B cell (primary cell): Measurements from ENCODE around the gene PRX.

ENCODE experiments used
- EZH2 ChIP-seq: IDR thresholded peaks from 2 replicates; pipeline ENCODE4 v1.6.1; 2012; ENCODE audit warnings: borderline replicate concordance, low read depth, mild to moderate bottlenecking, moderate library complexity, low read length; ENCODE audit not compliant: insufficient read depth, poor library complexity, severe bottlenecking
- TF ChIP-seq, protein P1 (sequence below): fragments of 200-600 bp; IDR thresholded peaks from one replicate; pipeline ENCODE4 v1.8.0; 2022; ENCODE audit warnings: antibody characterized with exemption, mild to moderate bottlenecking

- TF ChIP-seq, protein P1, sequence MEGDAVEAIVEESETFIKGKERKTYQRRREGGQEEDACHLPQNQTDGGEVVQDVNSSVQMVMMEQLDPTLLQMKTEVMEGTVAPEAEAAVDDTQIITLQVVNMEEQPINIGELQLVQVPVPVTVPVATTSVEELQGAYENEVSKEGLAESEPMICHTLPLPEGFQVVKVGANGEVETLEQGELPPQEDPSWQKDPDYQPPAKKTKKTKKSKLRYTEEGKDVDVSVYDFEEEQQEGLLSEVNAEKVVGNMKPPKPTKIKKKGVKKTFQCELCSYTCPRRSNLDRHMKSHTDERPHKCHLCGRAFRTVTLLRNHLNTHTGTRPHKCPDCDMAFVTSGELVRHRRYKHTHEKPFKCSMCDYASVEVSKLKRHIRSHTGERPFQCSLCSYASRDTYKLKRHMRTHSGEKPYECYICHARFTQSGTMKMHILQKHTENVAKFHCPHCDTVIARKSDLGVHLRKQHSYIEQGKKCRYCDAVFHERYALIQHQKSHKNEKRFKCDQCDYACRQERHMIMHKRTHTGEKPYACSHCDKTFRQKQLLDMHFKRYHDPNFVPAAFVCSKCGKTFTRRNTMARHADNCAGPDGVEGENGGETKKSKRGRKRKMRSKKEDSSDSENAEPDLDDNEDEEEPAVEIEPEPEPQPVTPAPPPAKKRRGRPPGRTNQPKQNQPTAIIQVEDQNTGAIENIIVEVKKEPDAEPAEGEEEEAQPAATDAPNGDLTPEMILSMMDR = no peak
- no peak for TF ChIP-seq EZH2
These were observed 38.8 kb upstream of the PRX start for GRCh38 chr19:40452016-40452415.
